ENCODE results near the gene MRGPRF. TPM values are rescaled to one million over a fixed set of nuclear protein-coding genes. Genes with fewer than 3 reads are reported as not detected.
A peak's percentile ranks its signal among the peaks of the same experiment; 100 is the strongest.

The MRGPRF gene
- total and polyA plus RNA-seq, 9 donors = 10.2 to 27.2 (median 20.0) TPM

DNA sequence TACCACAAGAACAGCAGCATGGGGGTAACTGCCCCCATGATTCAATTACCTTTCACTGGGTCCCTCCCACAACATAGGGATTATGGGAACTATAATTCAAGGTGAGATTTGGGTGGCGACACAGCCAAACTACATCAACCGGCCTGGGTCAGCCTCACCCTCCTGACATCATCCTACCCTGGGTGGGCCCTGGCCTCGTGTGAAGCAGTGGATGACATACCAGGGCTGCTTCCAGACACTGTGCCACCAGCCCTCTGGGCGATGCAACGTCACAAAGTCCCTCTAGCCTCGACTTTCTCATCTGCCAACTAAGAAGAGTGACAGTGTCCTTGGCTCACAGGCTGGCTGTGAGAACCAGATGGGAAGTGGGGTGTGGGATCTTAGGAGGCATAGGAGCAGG, 27.0 kb upstream of the MRGPRF start:
- peaks cover 2% of the 10 kb centered on the region for H3K27me3 ChIP-seq (ENCODE audit: control insufficient read depth, insufficient read depth, low read length)
- DNase-seq = no peak
- no peaks in the 10 kb centered on the region for H3K36me3 ChIP-seq (ENCODE audit: control insufficient read depth, insufficient read depth, low read length)
- H3K4me1 ChIP-seq (ENCODE audit: control insufficient read depth, insufficient read depth, low read length) = peaks cover 42% of the 10 kb centered on the region
- H3K4me3 ChIP-seq (ENCODE audit: low read length) = no peak overlapping the region
- 93% methylated on average over 3 of the region's 6 CpGs for WGBS (ENCODE audit: insufficient coverage)
- H3K27ac ChIP-seq (ENCODE audit: low read length) = no peak overlapping the region
- no peaks in the 10 kb centered on the region for H3K9me3 ChIP-seq (replicated peaks; ENCODE audit: control insufficient read depth, low read depth, low read length)

DNA sequence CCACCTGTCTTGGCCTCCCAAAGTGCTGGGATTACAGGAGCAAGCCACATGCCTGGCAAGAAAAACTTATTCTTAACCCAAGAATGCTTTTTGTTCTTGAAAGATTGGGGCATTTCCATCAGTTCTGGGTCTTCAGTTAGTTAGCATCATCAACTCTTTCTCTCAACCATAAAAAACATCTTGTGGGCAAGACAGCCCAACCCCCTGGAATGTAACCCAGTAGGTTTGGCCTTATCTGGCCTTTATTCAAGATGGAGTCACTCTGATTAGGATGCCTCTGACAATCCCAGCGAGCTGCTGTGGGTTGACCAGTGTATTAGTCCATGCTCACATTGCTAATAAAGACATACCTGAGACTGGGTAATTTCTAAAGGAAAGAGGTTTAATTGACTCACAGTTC, 26.5 kb upstream of the MRGPRF start:
- WGBS (ENCODE audit: insufficient coverage) = no CpG with 5 or more reads among the region's 1 CpG
- no peak overlapping the region for H3K27ac ChIP-seq (ENCODE audit: low read length)

DNA sequence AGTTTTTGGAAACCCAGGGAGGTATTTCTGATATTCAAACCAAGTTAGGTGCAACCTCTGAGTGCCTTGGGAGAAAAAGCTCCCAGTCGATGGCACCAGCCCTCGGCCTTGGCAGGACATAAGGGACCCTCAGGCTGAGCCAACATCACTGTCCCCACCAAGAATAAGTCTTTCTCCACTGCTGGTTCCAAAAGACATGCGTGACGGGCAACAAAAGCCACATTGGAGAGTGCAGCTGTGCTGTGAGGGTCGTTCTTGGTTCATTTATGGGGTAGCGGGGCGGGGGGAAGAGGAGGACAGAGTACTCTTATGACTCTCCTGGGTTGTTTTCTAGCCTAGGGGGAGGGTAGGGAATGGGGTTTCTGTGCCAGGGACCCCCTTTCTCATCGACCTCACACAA, 24.5 kb upstream of the MRGPRF start:
- Histone ChIP-seq H3K36me3 (ENCODE audit: control insufficient read depth, insufficient read depth, low read length) (no peaks in the 10 kb centered on the region), H3K4me3 (ENCODE audit: low read length) (no peak overlapping the region), H3K4me1 (ENCODE audit: control insufficient read depth, insufficient read depth, low read length) (peaks cover 46% of the 10 kb centered on the region), H3K27me3 (ENCODE audit: control insufficient read depth, insufficient read depth, low read length) (peaks cover 2% of the 10 kb centered on the region), H3K27ac (ENCODE audit: low read length) (peak overlapping the region; percentile 69), H3K9me3 (replicated peaks; ENCODE audit: control insufficient read depth, low read depth, low read length) (no peaks in the 10 kb centered on the region)
- peak; percentile 39 for DNase-seq
- WGBS (ENCODE audit: insufficient coverage) = 85% methylated on average over 4 of the region's 8 CpGs

More for the DNA sequence above, 26.5 kb upstream of the MRGPRF start:
- Histone ChIP-seq H3K4me3 (ENCODE audit: low read length) (no peak overlapping the region), H3K27me3 (ENCODE audit: control insufficient read depth, insufficient read depth, low read length) (peaks cover 2% of the 10 kb centered on the region), H3K36me3 (ENCODE audit: control insufficient read depth, insufficient read depth, low read length) (no peaks in the 10 kb centered on the region), H3K9me3 (replicated peaks; ENCODE audit: control insufficient read depth, low read depth, low read length) (no peaks in the 10 kb centered on the region), H3K4me1 (ENCODE audit: control insufficient read depth, insufficient read depth, low read length) (peaks cover 40% of the 10 kb centered on the region)
- DNase-seq = no peak

GRCh38 chr11:69037074-69037473, 24.0 kb upstream of the MRGPRF start:
- Histone ChIP-seq H3K9me3 (replicated peaks; ENCODE audit: control insufficient read depth, low read depth, low read length) (no peaks in the 10 kb centered on the region), H3K27me3 (ENCODE audit: control insufficient read depth, insufficient read depth, low read length) (peaks cover 2% of the 10 kb centered on the region), H3K27ac (ENCODE audit: low read length) (no peak overlapping the region), H3K4me3 (ENCODE audit: low read length) (no peak overlapping the region), H3K4me1 (ENCODE audit: control insufficient read depth, insufficient read depth, low read length) (peaks cover 46% of the 10 kb centered on the region), H3K36me3 (ENCODE audit: control insufficient read depth, insufficient read depth, low read length) (no peaks in the 10 kb centered on the region)
- 62% methylated on average over 14 of the region's 18 CpGs for WGBS (ENCODE audit: insufficient coverage)
- no peak for DNase-seq

DNA sequence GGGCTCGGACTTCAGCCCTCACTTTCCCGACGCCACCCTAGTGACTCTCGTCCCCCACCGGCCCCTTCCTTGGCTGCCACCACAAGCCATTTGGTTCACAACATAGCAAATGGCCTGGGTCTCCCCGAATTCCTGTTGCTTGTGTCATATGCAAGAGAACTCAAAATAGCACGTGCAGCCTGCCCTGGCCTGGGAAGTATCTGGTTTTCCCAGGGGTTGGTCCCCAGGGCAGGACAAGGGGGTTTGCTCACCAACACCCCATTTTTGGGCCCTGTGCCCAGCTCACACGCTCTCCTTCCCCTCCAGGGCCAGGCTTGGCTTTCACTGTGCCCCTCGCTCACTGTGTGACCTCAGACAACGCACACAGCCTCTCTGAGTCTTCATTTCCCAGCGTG, 22.9 kb upstream of the MRGPRF start:
- peak; percentile 70 for DNase-seq
- H3K36me3 ChIP-seq (ENCODE audit: control insufficient read depth, insufficient read depth, low read length) = no peaks in the 10 kb centered on the region
- H3K27ac ChIP-seq (ENCODE audit: low read length) = peak overlapping the region; percentile 81
- no peaks in the 10 kb centered on the region for H3K9me3 ChIP-seq (replicated peaks; ENCODE audit: control insufficient read depth, low read depth, low read length)
- peaks cover 4% of the 10 kb centered on the region for H3K27me3 ChIP-seq (ENCODE audit: control insufficient read depth, insufficient read depth, low read length)
- H3K4me3 ChIP-seq (ENCODE audit: low read length) = no peak overlapping the region
- 40% methylated on average over 9 of the region's 11 CpGs for WGBS (ENCODE audit: insufficient coverage)
- H3K4me1 ChIP-seq (ENCODE audit: control insufficient read depth, insufficient read depth, low read length) = peaks cover 44% of the 10 kb centered on the region

DNA sequence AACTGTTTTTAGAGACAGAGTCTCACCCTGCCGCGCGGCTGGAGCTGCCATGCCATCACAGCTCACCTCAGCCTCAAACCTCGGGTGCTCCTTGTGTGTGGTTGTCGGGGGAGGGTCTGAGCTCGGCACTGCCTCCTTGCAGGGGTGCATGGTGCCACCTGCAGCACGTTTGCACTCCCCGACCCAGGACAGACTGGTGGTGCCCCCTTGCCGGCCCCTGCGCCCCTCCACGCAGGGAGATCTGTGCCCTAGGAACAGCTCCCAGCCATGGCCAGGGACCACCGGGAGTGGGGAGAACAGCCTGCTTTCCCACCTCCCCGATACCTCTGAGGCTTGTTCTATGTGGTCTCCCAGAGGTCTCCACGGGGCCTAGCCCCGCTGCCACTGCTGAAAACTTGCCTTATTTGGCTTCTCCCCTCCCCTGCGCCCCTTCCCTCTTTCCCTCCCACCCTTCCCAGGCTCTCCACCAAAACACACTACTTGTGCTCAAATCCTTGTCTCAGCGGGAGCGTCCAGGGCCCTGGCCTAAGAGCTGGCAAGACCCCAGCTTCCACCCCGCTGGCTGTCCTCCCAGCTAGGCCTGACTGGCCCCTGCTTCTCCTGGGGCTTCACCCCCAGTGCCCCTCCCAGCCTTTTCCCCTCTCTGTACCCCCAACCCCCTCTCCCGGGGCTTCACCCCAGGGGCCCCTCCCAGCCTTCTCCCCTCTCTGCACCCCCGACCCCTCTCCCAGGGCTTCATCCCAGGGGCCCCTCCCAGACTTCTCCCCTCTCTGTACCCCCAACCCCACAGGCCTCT, 22.3 kb upstream of the MRGPRF start:
- 31% methylated on average over 14 of the region's 21 CpGs for whole genome bisulfite sequencing (ENCODE audit: insufficient coverage)
- DNase-seq = peak; percentile 71
- H3K27ac ChIP-seq (ENCODE audit: low read length) = peak overlapping the region; percentile 81

GRCh38 chr11:69034123-69034867, 21.2 kb upstream of the MRGPRF start:
- no peak overlapping the region for H3K4me3 ChIP-seq (ENCODE audit: low read length)
- H3K36me3 ChIP-seq (ENCODE audit: control insufficient read depth, insufficient read depth, low read length) = no peaks in the 10 kb centered on the region
- peaks cover 40% of the 10 kb centered on the region for H3K4me1 ChIP-seq (ENCODE audit: control insufficient read depth, insufficient read depth, low read length)
- H3K9me3 ChIP-seq (replicated peaks; ENCODE audit: control insufficient read depth, low read depth, low read length) = no peaks in the 10 kb centered on the region
- peaks cover 4% of the 10 kb centered on the region for H3K27me3 ChIP-seq (ENCODE audit: control insufficient read depth, insufficient read depth, low read length)
- DNase-seq = peak; percentile 57
- whole genome bisulfite sequencing (ENCODE audit: insufficient coverage) = 58% methylated on average over 14 of the region's 22 CpGs
- H3K27ac ChIP-seq (ENCODE audit: low read length) = peak overlapping the region; percentile 51

More for the DNA sequence above, 22.3 kb upstream of the MRGPRF start:
- Histone ChIP-seq H3K27me3 (ENCODE audit: control insufficient read depth, insufficient read depth, low read length) (peaks cover 4% of the 10 kb centered on the region), H3K4me3 (ENCODE audit: low read length) (no peak overlapping the region), H3K36me3 (ENCODE audit: control insufficient read depth, insufficient read depth, low read length) (no peaks in the 10 kb centered on the region), H3K9me3 (replicated peaks; ENCODE audit: control insufficient read depth, low read depth, low read length) (no peaks in the 10 kb centered on the region), H3K4me1 (ENCODE audit: control insufficient read depth, insufficient read depth, low read length) (peaks cover 40% of the 10 kb centered on the region)

DNA sequence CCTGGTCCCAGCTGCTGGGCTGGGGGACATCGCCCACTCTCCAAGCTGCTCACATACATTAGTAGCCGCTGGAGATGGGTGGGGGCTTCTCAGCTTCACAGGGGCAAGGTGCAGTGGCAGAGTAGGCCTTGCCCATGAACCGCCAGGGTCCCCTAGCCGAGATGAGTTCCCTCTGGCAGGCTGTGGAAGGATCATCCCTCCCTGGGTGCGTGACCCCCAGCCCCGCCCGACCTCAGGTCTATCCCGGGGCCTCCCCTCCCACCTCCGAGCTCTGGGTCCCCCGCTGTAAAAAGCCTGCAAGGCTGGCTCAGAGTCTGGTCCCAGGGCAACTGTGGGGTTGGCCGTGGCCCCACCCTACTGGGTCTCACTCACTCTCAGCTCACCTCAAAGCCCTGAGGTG, 20.4 kb upstream of the MRGPRF start:
- Histone ChIP-seq H3K4me3 (ENCODE audit: low read length) (no peak overlapping the region), H3K36me3 (ENCODE audit: control insufficient read depth, insufficient read depth, low read length) (no peaks in the 10 kb centered on the region), H3K27ac (ENCODE audit: low read length) (no peak overlapping the region), H3K4me1 (ENCODE audit: control insufficient read depth, insufficient read depth, low read length) (peaks cover 40% of the 10 kb centered on the region), H3K9me3 (replicated peaks; ENCODE audit: control insufficient read depth, low read depth, low read length) (no peaks in the 10 kb centered on the region), H3K27me3 (ENCODE audit: control insufficient read depth, insufficient read depth, low read length) (peaks cover 4% of the 10 kb centered on the region)
- DNase-seq = no peak
- 70% methylated on average over 9 of the region's 11 CpGs for WGBS (ENCODE audit: insufficient coverage)

GRCh38 chr11:69032833-69033232, 19.8 kb upstream of the MRGPRF start:
- no peaks in the 10 kb centered on the region for H3K36me3 ChIP-seq (ENCODE audit: control insufficient read depth, insufficient read depth, low read length)
- H3K27ac ChIP-seq (ENCODE audit: low read length) = no peak overlapping the region
- H3K9me3 ChIP-seq (replicated peaks; ENCODE audit: control insufficient read depth, low read depth, low read length) = no peaks in the 10 kb centered on the region
- no peak for DNase-seq
- no peak overlapping the region for H3K4me3 ChIP-seq (ENCODE audit: low read length)
- peaks cover 4% of the 10 kb centered on the region for H3K27me3 ChIP-seq (ENCODE audit: control insufficient read depth, insufficient read depth, low read length)
- WGBS (ENCODE audit: insufficient coverage) = 75% methylated on average over 6 of the region's 7 CpGs
- peaks cover 39% of the 10 kb centered on the region for H3K4me1 ChIP-seq (ENCODE audit: control insufficient read depth, insufficient read depth, low read length)

DNA sequence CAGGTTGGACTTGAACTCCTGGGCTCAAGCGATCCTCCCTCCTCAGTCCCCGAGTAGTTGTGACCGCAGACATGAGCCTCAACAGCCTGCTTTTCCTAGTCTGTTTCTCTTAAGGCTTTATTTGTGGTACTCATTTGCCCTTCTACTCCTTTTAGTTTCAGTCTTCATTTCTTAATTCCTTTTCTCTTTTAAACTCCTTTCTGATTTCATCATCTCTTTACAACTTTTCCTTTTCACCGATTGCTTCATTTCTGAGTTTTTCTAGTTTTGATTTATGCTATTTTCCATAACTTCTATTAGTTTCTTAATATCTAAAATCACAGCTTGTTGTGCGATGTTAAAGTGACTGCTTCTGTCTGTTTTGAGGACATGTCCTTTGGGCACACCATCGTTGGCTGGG, 17.3 kb upstream of the MRGPRF start:
- Histone ChIP-seq H3K27ac (ENCODE audit: low read length) (no peak overlapping the region), H3K4me1 (ENCODE audit: control insufficient read depth, insufficient read depth, low read length) (peaks cover 16% of the 10 kb centered on the region), H3K9me3 (replicated peaks; ENCODE audit: control insufficient read depth, low read depth, low read length) (no peaks in the 10 kb centered on the region), H3K36me3 (ENCODE audit: control insufficient read depth, insufficient read depth, low read length) (no peaks in the 10 kb centered on the region), H3K4me3 (ENCODE audit: low read length) (no peak overlapping the region), H3K27me3 (ENCODE audit: control insufficient read depth, insufficient read depth, low read length) (peaks cover 2% of the 10 kb centered on the region)
- 72% methylated on average over 2 of the region's 6 CpGs for WGBS (ENCODE audit: insufficient coverage)
- no peak for DNase-seq
